Adrenal gland (tissue), 12 donors: ENCODE measurements around the gene PIMREG. TPM values are rescaled to one million over a fixed set of nuclear protein-coding genes. Genes with fewer than 3 reads are reported as not detected.

Source experiments
- DNase-seq, 7 donors: peaks; one replicate each; pipeline ENCODE4 v3.0.0-alpha.2; 2019 to 2020
- H3K27ac ChIP-seq, 5 donors: fragments of 200-600 bp; sonication (generic) in 4 of 5; 1 replicate in 3 of 5; 2 replicates in 2 of 5; pipeline versions ENCODE4 v1.5.1 to v1.8.0; 2016 to 2020; ENCODE audit warnings: mild to moderate bottlenecking in 1 of 5
- H3K27me3 ChIP-seq: fragments of 200-600 bp; 2 replicates; pipeline ENCODE4 v1.8.0; 2021
- H3K36me3 ChIP-seq, 2 donors: fragments of 200-600 bp; replicated peaks in 1 of 2; 1 replicate in 1 of 2; 2 replicates in 1 of 2; pipeline versions ENCODE4 v1.5.1 to v1.8.0; 2018 to 2022
- H3K4me1 ChIP-seq, 2 donors: fragments of 200-600 bp; replicated peaks in 1 of 2; 1 replicate in 1 of 2; 2 replicates in 1 of 2; pipeline versions ENCODE4 v1.5.1 to v1.8.0; 2018 to 2021
- H3K4me3 ChIP-seq, 4 donors: fragments of 200-600 bp; sonication (generic) in 3 of 4; one replicate each; pipeline ENCODE4 v1.5.1; 2016 to 2018
- H3K9me3 ChIP-seq, 3 donors: fragments of 200-600 bp; sonication (generic) in 1 of 3; replicated peaks in 1 of 3; 1 replicate in 2 of 3; 2 replicates in 1 of 3; pipeline versions ENCODE4 v1.5.1 to v1.8.0; 2016 to 2021
- CTCF ChIP-seq, 6 experiments: fragments of 450-650 bp in 4 of 6; fragments of 200-600 bp in 2 of 6; sonication (generic) in 1 of 6; IDR thresholded peaks; 1 replicate in 5 of 6; 2 replicates in 1 of 6; pipeline versions ENCODE4 v1.5.1 to v1.8.0; 2016 to 2021; ENCODE audit warnings: antibody characterized with exemption in 6 of 6, mild to moderate bottlenecking in 2 of 6, moderate library complexity in 1 of 6
- POLR2A ChIP-seq, 2 donors: fragments of 450-650 bp; IDR thresholded peaks; one replicate each; pipeline ENCODE4 v1.6.1; 2017; ENCODE audit warnings: antibody characterized with exemption in 2 of 2, mild to moderate bottlenecking in 2 of 2, moderate library complexity in 1 of 2
- WGBS, 4 donors: extraction: QIAGEN DNeasy Blood & Tissue Kit in 2 of 4; methylation state at CpG; one replicate each; pipeline versions ENCODE4 v1.1.5 to v1.1.7; 2013 to 2017; 5-methylcytosine and 5-hydroxymethylcytosine counted together
- intact Hi-C, 2 donors: fragments of 100-400 bp; cut with DNase I; formaldehyde crosslinking; loops; one replicate each; pipeline versions ENCODE4 v1.14.1 to v1.15.0; 2022 to 2023
- polyA plus RNA-seq, 3 donors: library from polyadenylated mRNA; stranded (reverse); fragments of 200-250 nt in 2 of 3; fragments of 350-450 nt in 1 of 3; fragmentation: Illumina TruSeq in 1 of 3; extraction: RNeasy Lipid Tissue Mini Kit (QIAGEN cat#74804) in 1 of 3; gene quantifications; one replicate each; pipeline ENCODE4 v1.2.3, GENCODE V29; 2013 to 2014
- total RNA-seq, 9 donors: library from RNA; depleted of rRNA in 4 of 9; stranded (reverse); fragments of >200 nt in 4 of 9; fragments of 120-200 nt in 1 of 9; fragmentation: NEBNext Ultra II Directional in 1 of 9; extraction: Animal tissue kit (Norgen Biotek cat#: 25700) in 1 of 9; gene quantifications; one replicate each; pipeline versions ENCODE4 v1.1.0 to v1.2.4, GENCODE V29; 2013 to 2023
- donor health status: healthy with polysubstance abuse.
- donor health status: Bipolar disorder and iron deficiency.
- donor health status: DM: yes; HTN: yes; CAD: no.
- donor health status: DM: no; HTN: no; CAD: no.
- donor health status: DM: no; HTN: no; CAD: no.
- donor health status: DM: yes; HTN: yes; CAD: no.

PIMREG gene
- total and polyA plus RNA-seq, 12 donors: 0.72 to 8.4 (median 2.5) TPM

- H3K4me1 ChIP-seq: no peaks in the 10 kb centered on the region
- TF ChIP-seq POLR2A (IDR thresholded peaks at IDR 0.05): no peak
- TF ChIP-seq CTCF (IDR thresholded peaks at IDR 0.05): no peak
- WGBS, 4 donors: 42 to 58% (median 53%) methylated on average over 8 of the region's 8 CpGs
- intact Hi-C loops: no loop called here
- no peak overlapping the region for H3K4me3 ChIP-seq
- H3K27me3 ChIP-seq: no peaks in the 10 kb centered on the region
- H3K36me3 ChIP-seq: no peaks in the 10 kb centered on the region
- no peak overlapping the region for H3K27ac ChIP-seq
- peak in 1 of 7 donors; percentile 31 for DNase-seq
- no peaks in the 10 kb centered on the region for H3K9me3 ChIP-seq
Measured at GRCh38 chr17:6496116-6496481, 51.8 kb downstream of the PIMREG start.

GRCh38 chr17:6496640-6497441, 52.6 kb downstream of the PIMREG start:
- Histone ChIP-seq H3K27ac (no peak overlapping the region), H3K9me3 (no peaks in the 10 kb centered on the region), H3K4me1 (no peaks in the 10 kb centered on the region), H3K4me3 (no peak overlapping the region), H3K36me3 (no peaks in the 10 kb centered on the region), H3K27me3 (no peaks in the 10 kb centered on the region)
- intact Hi-C loops: no loop called here
- 68 to 80% (median 69%) methylated on average over 12 to 15 of the region's 15 CpGs for WGBS, 4 donors
- peak in 1 of 7 donors; percentile 42 for DNase-seq
- TF ChIP-seq POLR2A (IDR thresholded peaks at IDR 0.05) (no peak), CTCF (IDR thresholded peaks at IDR 0.05) (no peak)

GRCh38 chr17:6497496-6498221, 53.4 kb downstream of the PIMREG start:
- intact Hi-C loops: no loop called here
- TF ChIP-seq CTCF (IDR thresholded peaks at IDR 0.05) (no peak), POLR2A (IDR thresholded peaks at IDR 0.05) (no peak)
- no peaks in the 10 kb centered on the region for H3K4me1 ChIP-seq
- no peak overlapping the region for H3K27ac ChIP-seq
- DNase-seq: peak in 1 of 7 donors; percentile 37
- H3K4me3 ChIP-seq: no peak overlapping the region
- H3K36me3 ChIP-seq: no peaks in the 10 kb centered on the region
- no peaks in the 10 kb centered on the region for H3K27me3 ChIP-seq
- no peaks in the 10 kb centered on the region for H3K9me3 ChIP-seq
- WGBS, 4 donors: 69 to 78% (median 74%) methylated on average over 6 to 17 of the region's 17 CpGs

- H3K27ac ChIP-seq: no peak overlapping the region
- no peak overlapping the region for H3K4me3 ChIP-seq
- no peaks in the 10 kb centered on the region for H3K27me3 ChIP-seq
- H3K9me3 ChIP-seq: no peaks in the 10 kb centered on the region
- H3K36me3 ChIP-seq: no peaks in the 10 kb centered on the region
- intact Hi-C loops: no loop called here
- no peaks in the 10 kb centered on the region for H3K4me1 ChIP-seq
- 78 to 91% (median 88%) methylated on average over 7 of the region's 7 CpGs for WGBS, 4 donors
- peak in 1 of 7 donors; percentile 2 for DNase-seq
- TF ChIP-seq CTCF (IDR thresholded peaks at IDR 0.05) (no peak), POLR2A (IDR thresholded peaks at IDR 0.05) (no peak)
Measured at GRCh38 chr17:6498356-6498755, 54.1 kb downstream of the PIMREG start.
